CD14-positive monocyte (primary cell): ENCODE data around the gene TRAF1. TPM values are rescaled to one million over a fixed set of nuclear protein-coding genes. Genes with fewer than 3 reads are reported as not detected.

Experiments
- DNase-seq, 3 donors: peaks; one replicate each; pipeline ENCODE4 v3.0.0-alpha.2; 2011 to 2022
- H2AFZ ChIP-seq: 2 replicates; pipeline ENCODE4 v1.6.0; 2012; ENCODE audit warnings: mild to moderate bottlenecking, low read depth, low read length, inconsistent platforms; ENCODE audit not compliant: insufficient read depth, poor library complexity, severe bottlenecking
- H3K27ac ChIP-seq, 2 donors: 1 replicate in 1 of 2; 2 replicates in 1 of 2; pipeline ENCODE4 v1.5.1; 2012 to 2013; ENCODE audit warnings: low read length in 2 of 2, control low read depth in 1 of 2, inconsistent platforms in 1 of 2, low read depth in 1 of 2, mild to moderate bottlenecking in 1 of 2
- H3K27me3 ChIP-seq, 2 donors: one replicate each; pipeline versions ENCODE4 v1.6.0 to v1.6.1; 2011 to 2013; ENCODE audit warnings: low read length in 2 of 2; ENCODE audit not compliant: control insufficient read depth in 2 of 2, insufficient read depth in 2 of 2
- H3K36me3 ChIP-seq, 2 donors: replicated peaks in 1 of 2; 1 replicate in 1 of 2; 2 replicates in 1 of 2; pipeline versions ENCODE4 v1.5.1 to v1.6.1; 2012 to 2013; ENCODE audit warnings: low read length in 2 of 2, control low read depth in 1 of 2, inconsistent platforms in 1 of 2, mild to moderate bottlenecking in 1 of 2; ENCODE audit not compliant: insufficient read depth in 2 of 2, control insufficient read depth in 1 of 2
- H3K4me1 ChIP-seq, 2 donors: 1 replicate in 1 of 2; 2 replicates in 1 of 2; pipeline versions ENCODE4 v1.5.1 to v1.6.1; 2012 to 2013; ENCODE audit warnings: low read length in 2 of 2, control low read depth in 1 of 2, inconsistent platforms in 1 of 2, mild to moderate bottlenecking in 1 of 2, moderate library complexity in 1 of 2; ENCODE audit not compliant: insufficient read depth in 2 of 2, control insufficient read depth in 1 of 2
- H3K4me2 ChIP-seq: replicated peaks from 2 replicates; pipeline ENCODE3; 2012; ENCODE audit warnings: low read length, moderate library complexity, mild to moderate bottlenecking; ENCODE audit not compliant: poor library complexity, severe bottlenecking; ENCODE audit errors: extremely low read depth
- H3K4me3 ChIP-seq, 3 experiments: fragments of 200-600 bp in 1 of 3; sonication (generic) in 1 of 3; replicated peaks in 1 of 3; 1 replicate in 2 of 3; 2 replicates in 1 of 3; pipeline ENCODE4 v1.5.1; 2011 to 2013; ENCODE audit warnings: low read length in 3 of 3, mild to moderate bottlenecking in 3 of 3, control low read depth in 2 of 3, low read depth in 2 of 3, inconsistent platforms in 1 of 3, moderate library complexity in 1 of 3
- H3K79me2 ChIP-seq: 2 replicates; pipeline ENCODE4 v1.6.0; 2012; ENCODE audit warnings: mild to moderate bottlenecking, control low read depth, inconsistent platforms, low read length, moderate library complexity; ENCODE audit not compliant: insufficient read depth
- H3K9ac ChIP-seq: 2 replicates; pipeline ENCODE4 v1.6.0; 2017; ENCODE audit warnings: low read length, mild to moderate bottlenecking; ENCODE audit not compliant: insufficient read depth, poor library complexity, severe bottlenecking
- H3K9me3 ChIP-seq, 2 donors: replicated peaks in 1 of 2; 1 replicate in 1 of 2; 2 replicates in 1 of 2; pipeline versions ENCODE4 v1.5.1 to v1.6.1; 2012 to 2013; ENCODE audit warnings: low read length in 2 of 2, control low read depth in 1 of 2; ENCODE audit not compliant: control insufficient read depth in 1 of 2, insufficient read depth in 1 of 2
- H4K20me1 ChIP-seq: 2 replicates; pipeline ENCODE4 v1.6.0; 2012; ENCODE audit warnings: mild to moderate bottlenecking, low read length, control low read depth, moderate library complexity; ENCODE audit not compliant: insufficient read depth
- H3K27ac Mint-ChIP-seq, 7 donors: one replicate each; pipeline ENCODE4 v1.8.0; 2020; ENCODE audit warnings: mild to moderate bottlenecking in 7 of 7, mixed read lengths in 7 of 7, moderate library complexity in 6 of 7, inconsistent platforms in 2 of 7
- H3K27me3 Mint-ChIP-seq, 3 donors: one replicate each; pipeline ENCODE4 v1.8.0; 2021 to 2022; ENCODE audit warnings: low read depth in 3 of 3, mild to moderate bottlenecking in 3 of 3, mixed read lengths in 3 of 3, moderate library complexity in 3 of 3, inconsistent platforms in 1 of 3
- H3K36me3 Mint-ChIP-seq, 2 donors: one replicate each; pipeline ENCODE4 v1.8.0; 2020; ENCODE audit warnings: mixed read lengths in 2 of 2, inconsistent platforms in 1 of 2, mild to moderate bottlenecking in 1 of 2
- H3K4me1 Mint-ChIP-seq: one replicate; pipeline ENCODE4 v1.8.0; 2020; ENCODE audit warnings: mild to moderate bottlenecking, mixed read lengths
- H3K4me3 Mint-ChIP-seq, 2 donors: one replicate each; pipeline ENCODE4 v1.8.0; 2020; ENCODE audit warnings: mild to moderate bottlenecking in 2 of 2, mixed read lengths in 2 of 2, moderate library complexity in 1 of 2
- H3K9me3 Mint-ChIP-seq, 7 donors: one replicate each; pipeline ENCODE4 v1.8.0; 2020 to 2022; ENCODE audit warnings: mixed read lengths in 7 of 7, mild to moderate bottlenecking in 6 of 7, moderate library complexity in 6 of 7, inconsistent platforms in 2 of 7
- WGBS: methylation state at CpG from one replicate; pipeline ENCODE4 v1.1.5; 2013; ENCODE audit warnings: missing lambda C conversion rate; ENCODE audit not compliant: insufficient coverage; 5-methylcytosine and 5-hydroxymethylcytosine counted together
- intact Hi-C, 2 donors: fragments of 100-400 bp; cut with micrococcal nuclease; formaldehyde crosslinking; loops; one replicate each; pipeline versions ENCODE4 v1.15.0 to v1.15.1; 2023
- polyA plus RNA-seq, 3 donors: library from polyadenylated mRNA; depleted of rRNA in 1 of 3; unstranded in 2 of 3; stranded (reverse) in 1 of 3; fragments of 300-500 nt in 2 of 3; fragments of >200 nt in 1 of 3; fragmentation: Illumina TruSeq in 2 of 3; gene quantifications; 1 replicate in 2 of 3; 2 replicates in 1 of 3; pipeline ENCODE4 v1.2.3, GENCODE V29; 2012 to 2021
- TF ChIP-seq, protein P1 (sequence below): fragments of 200-600 bp; IDR thresholded peaks from one replicate; pipeline ENCODE4 v1.8.0; 2022; ENCODE audit warnings: antibody characterized with exemption, mild to moderate bottlenecking

The TRAF1 gene
- polyA plus RNA-seq, 3 donors: 0.15 to 22.8 (median 0.74) TPM

DNA sequence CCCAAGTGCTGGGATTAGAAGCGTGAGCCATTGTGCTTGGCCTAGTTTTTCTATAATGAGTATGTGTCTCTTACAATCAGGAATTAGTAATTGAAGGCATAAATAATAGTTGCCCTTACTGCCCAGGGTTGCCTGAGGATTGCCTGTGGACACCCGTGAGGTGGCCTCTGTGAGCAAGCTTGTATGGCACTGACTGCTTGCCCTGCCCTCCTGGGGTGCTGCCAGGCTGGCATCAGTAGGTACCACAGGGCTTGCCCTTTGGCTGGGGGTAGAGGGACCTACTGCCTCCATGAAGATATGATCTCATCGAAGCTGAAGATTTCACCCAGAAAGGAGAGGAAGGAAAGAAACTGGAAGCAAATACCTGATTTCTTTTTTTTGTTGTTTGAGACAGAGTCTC lies 25.8 kb downstream of the TRAF1 start:
- TF ChIP-seq, protein P1, sequence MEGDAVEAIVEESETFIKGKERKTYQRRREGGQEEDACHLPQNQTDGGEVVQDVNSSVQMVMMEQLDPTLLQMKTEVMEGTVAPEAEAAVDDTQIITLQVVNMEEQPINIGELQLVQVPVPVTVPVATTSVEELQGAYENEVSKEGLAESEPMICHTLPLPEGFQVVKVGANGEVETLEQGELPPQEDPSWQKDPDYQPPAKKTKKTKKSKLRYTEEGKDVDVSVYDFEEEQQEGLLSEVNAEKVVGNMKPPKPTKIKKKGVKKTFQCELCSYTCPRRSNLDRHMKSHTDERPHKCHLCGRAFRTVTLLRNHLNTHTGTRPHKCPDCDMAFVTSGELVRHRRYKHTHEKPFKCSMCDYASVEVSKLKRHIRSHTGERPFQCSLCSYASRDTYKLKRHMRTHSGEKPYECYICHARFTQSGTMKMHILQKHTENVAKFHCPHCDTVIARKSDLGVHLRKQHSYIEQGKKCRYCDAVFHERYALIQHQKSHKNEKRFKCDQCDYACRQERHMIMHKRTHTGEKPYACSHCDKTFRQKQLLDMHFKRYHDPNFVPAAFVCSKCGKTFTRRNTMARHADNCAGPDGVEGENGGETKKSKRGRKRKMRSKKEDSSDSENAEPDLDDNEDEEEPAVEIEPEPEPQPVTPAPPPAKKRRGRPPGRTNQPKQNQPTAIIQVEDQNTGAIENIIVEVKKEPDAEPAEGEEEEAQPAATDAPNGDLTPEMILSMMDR: no peak
- Histone ChIP-seq H3K27me3 (no peaks in the 10 kb centered on the region), H3K79me2 (no peaks in the 10 kb centered on the region), H3K9ac (no peak overlapping the region), H4K20me1 (no peaks in the 10 kb centered on the region), H3K4me1 (peaks cover 7 to 9% of the 10 kb centered on the region in 2 donors), H3K27ac (no peak overlapping the region), H3K36me3 (peaks cover 0 to 10% of the 10 kb centered on the region in 2 donors), H3K9me3 (no peaks in the 10 kb centered on the region), H3K4me3 (no peak overlapping the region), H2AFZ (no peak overlapping the region), H3K4me2 (no peak overlapping the region)
- H3K27ac Mint-ChIP-seq: no peak overlapping the region
- intact Hi-C loops: no loop called here
- peaks cover 13% of the 10 kb centered on the region for H3K4me1 Mint-ChIP-seq
- DNase-seq: no peak
- H3K9me3 Mint-ChIP-seq: no peaks in the 10 kb centered on the region
- H3K27me3 Mint-ChIP-seq: peaks cover 0 to 5% (median 2%) of the 10 kb centered on the region in 3 donors
- H3K4me3 Mint-ChIP-seq: no peak overlapping the region
- 92% methylated on average over 3 of the region's 3 CpGs for WGBS
- peaks cover 3 to 8% of the 10 kb centered on the region in 2 donors for H3K36me3 Mint-ChIP-seq

DNA sequence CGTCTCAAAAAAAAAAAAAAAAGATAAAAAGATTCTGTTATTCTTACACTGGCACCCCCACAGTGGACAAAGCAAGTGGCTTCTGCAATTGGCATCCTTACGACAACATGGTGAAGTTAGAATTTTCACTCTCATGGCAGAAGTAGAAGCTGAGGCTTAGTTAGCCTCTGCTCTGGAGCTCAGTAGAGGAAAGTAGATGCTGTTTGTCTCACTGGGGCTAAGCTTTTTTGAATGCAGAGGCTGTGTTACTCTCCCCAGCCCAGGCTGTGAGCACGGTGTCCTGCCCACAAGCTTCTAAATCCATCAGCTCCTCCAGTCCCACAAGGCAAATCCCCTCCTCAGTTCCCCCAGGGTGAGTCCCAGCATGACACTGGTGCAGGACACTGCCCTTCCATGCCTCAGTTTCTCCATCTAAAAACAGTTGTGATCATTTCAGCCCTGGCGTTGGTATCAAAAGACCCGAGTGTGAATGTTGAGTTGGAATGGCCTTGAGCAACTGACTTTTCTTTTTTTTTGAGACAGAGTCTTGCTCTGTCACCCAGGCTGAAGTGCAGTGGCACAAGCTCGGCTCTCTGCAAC lies 27.0 kb downstream of the TRAF1 start:
- H3K4me2 ChIP-seq: no peak overlapping the region
- H3K36me3 ChIP-seq: peaks cover 0 to 2% of the 10 kb centered on the region in 2 donors
- TF ChIP-seq, protein P1: no peak
- Mint-ChIP-seq H3K9me3 (no peaks in the 10 kb centered on the region), H3K27ac (no peak overlapping the region), H3K4me1 (peaks cover 13% of the 10 kb centered on the region), H3K27me3 (peaks cover 0 to 2% (median 2%) of the 10 kb centered on the region in 3 donors), H3K36me3 (peaks cover 0 to 3% of the 10 kb centered on the region in 2 donors), H3K4me3 (no peak overlapping the region)
- no peak overlapping the region for H3K4me3 ChIP-seq
- peaks cover 7 to 9% of the 10 kb centered on the region in 2 donors for H3K4me1 ChIP-seq
- no peaks in the 10 kb centered on the region for H4K20me1 ChIP-seq
- no peak overlapping the region for H2AFZ ChIP-seq
- no peak for DNase-seq
- 92% methylated on average over 2 of the region's 6 CpGs for WGBS
- no peak overlapping the region for H3K27ac ChIP-seq
- H3K9ac ChIP-seq: no peak overlapping the region
- no peaks in the 10 kb centered on the region for H3K27me3 ChIP-seq
- H3K9me3 ChIP-seq: no peaks in the 10 kb centered on the region
- H3K79me2 ChIP-seq: no peaks in the 10 kb centered on the region
- intact Hi-C loops: no loop called here
